H9 (cell line): ENCODE results near the gene ISYNA1. TPM values are rescaled to one million over a fixed set of nuclear protein-coding genes. Genes with fewer than 3 reads are reported as not detected.
A peak's percentile ranks its signal among the peaks of the same experiment; 100 is the strongest.

Source experiments
- DNase-seq: peaks from one replicate; pipeline ENCODE4 v3.0.0-alpha.2; 2017
- H2AFZ ChIP-seq: one replicate; pipeline ENCODE4 v1.6.1; 2013; ENCODE audit warnings: mild to moderate bottlenecking, low read length, control low read depth, moderate library complexity
- H2AK5ac ChIP-seq: 2 replicates; pipeline ENCODE4 v1.6.1; 2013; ENCODE audit warnings: low read length, control low read depth, mixed read lengths; ENCODE audit not compliant: insufficient read length
- H2BK120ac ChIP-seq: one replicate; pipeline ENCODE4 v1.6.1; 2013; ENCODE audit warnings: low read depth, mild to moderate bottlenecking, low read length, control low read depth, inconsistent platforms; ENCODE audit not compliant: poor library complexity, severe bottlenecking
- H2BK12ac ChIP-seq: 2 replicates; pipeline ENCODE4 v1.6.1; 2013; ENCODE audit warnings: low read length, control low read depth, mixed read lengths, low read depth; ENCODE audit not compliant: insufficient read length
- H2BK15ac ChIP-seq: 2 replicates; pipeline ENCODE4 v1.6.1; 2013; ENCODE audit warnings: low read depth, low read length, control low read depth
- H2BK20ac ChIP-seq: one replicate; pipeline ENCODE4 v1.6.1; 2013; ENCODE audit warnings: low read depth, mild to moderate bottlenecking, low read length, control low read depth, inconsistent platforms; ENCODE audit not compliant: poor library complexity, severe bottlenecking
- H2BK5ac ChIP-seq: 2 replicates; pipeline ENCODE4 v1.6.1; 2013; ENCODE audit warnings: low read length, control low read depth, mixed read lengths; ENCODE audit not compliant: insufficient read length
- H3K14ac ChIP-seq: 2 replicates; pipeline ENCODE4 v1.6.1; 2013; ENCODE audit warnings: low read length, control low read depth; ENCODE audit not compliant: insufficient read depth
- H3K18ac ChIP-seq: 2 replicates; pipeline ENCODE4 v1.6.1; 2013; ENCODE audit warnings: low read depth, mild to moderate bottlenecking, mixed read lengths, low read length, control low read depth; ENCODE audit not compliant: insufficient read length
- H3K23ac ChIP-seq: 2 replicates; pipeline ENCODE4 v1.6.1; 2013; ENCODE audit warnings: low read length, control low read depth, mixed read lengths, low read depth; ENCODE audit not compliant: insufficient read length
- H3K23me2 ChIP-seq: 2 replicates; pipeline ENCODE4 v1.6.1; 2013; ENCODE audit warnings: low read depth, mild to moderate bottlenecking, mixed read lengths, low read length, control low read depth; ENCODE audit not compliant: insufficient read length, poor library complexity, severe bottlenecking
- H3K27ac ChIP-seq: 2 replicates; pipeline ENCODE4 v1.5.1; 2013; ENCODE audit warnings: low read length, control low read depth, mixed read lengths, low read depth; ENCODE audit not compliant: insufficient read length
- H3K27me3 ChIP-seq: 2 replicates; pipeline ENCODE4 v1.6.1; 2013; ENCODE audit warnings: low read length, control low read depth, inconsistent platforms; ENCODE audit not compliant: insufficient read depth
- H3K4ac ChIP-seq: 2 replicates; pipeline ENCODE4 v1.6.1; 2013; ENCODE audit warnings: low read depth, mild to moderate bottlenecking, control low read depth, inconsistent platforms, low read length, moderate library complexity
- H3K4me1 ChIP-seq: 2 replicates; pipeline ENCODE4 v1.6.1; 2013; ENCODE audit warnings: low read length, control low read depth, inconsistent platforms; ENCODE audit not compliant: insufficient read depth
- H3K4me2 ChIP-seq: 2 replicates; pipeline ENCODE4 v1.6.1; 2013; ENCODE audit warnings: low read length, control low read depth, mixed read lengths; ENCODE audit not compliant: insufficient read length, insufficient read depth
- H3K56ac ChIP-seq: 2 replicates; pipeline ENCODE4 v1.6.1; 2013; ENCODE audit warnings: low read depth, mild to moderate bottlenecking, mixed read lengths, low read length, control low read depth; ENCODE audit not compliant: insufficient read length
- H3K79me1 ChIP-seq: 2 replicates; pipeline ENCODE4 v1.6.1; 2013; ENCODE audit warnings: low read depth, mild to moderate bottlenecking, moderate library complexity, low read length, control low read depth, inconsistent platforms; ENCODE audit not compliant: insufficient read depth, poor library complexity, severe bottlenecking
- H3K79me2 ChIP-seq: 2 replicates; pipeline ENCODE4 v1.6.1; 2013; ENCODE audit warnings: low read length, control low read depth, inconsistent platforms; ENCODE audit not compliant: insufficient read depth
- H3K9ac ChIP-seq: 2 replicates; pipeline ENCODE4 v1.6.1; 2013; ENCODE audit warnings: low read length, control low read depth, mixed read lengths; ENCODE audit not compliant: insufficient read length; ENCODE audit errors: extremely low read depth
- H3K9me3 ChIP-seq: one replicate; pipeline ENCODE4 v1.6.1; 2013; ENCODE audit warnings: low read depth, low read length, inconsistent platforms; ENCODE audit not compliant: control insufficient read depth
- H3T11ph ChIP-seq: one replicate; pipeline ENCODE4 v1.6.1; 2013; ENCODE audit warnings: mild to moderate bottlenecking, low read length, control low read depth, inconsistent platforms
- H4K20me1 ChIP-seq: one replicate; pipeline ENCODE4 v1.6.1; 2013; ENCODE audit not compliant: control insufficient read depth, insufficient read length, insufficient read depth
- H4K5ac ChIP-seq: 2 replicates; pipeline ENCODE4 v1.6.1; 2013; ENCODE audit warnings: low read depth, mild to moderate bottlenecking, mixed read lengths, low read length, control low read depth; ENCODE audit not compliant: insufficient read length
- H4K8ac ChIP-seq: replicated peaks from 2 replicates; pipeline ENCODE4 v1.6.1; 2013; ENCODE audit warnings: low read length, control low read depth, mixed read lengths, low read depth; ENCODE audit not compliant: insufficient read length
- H4K91ac ChIP-seq: 2 replicates; pipeline ENCODE4 v1.6.1; 2013; ENCODE audit warnings: low read depth, mild to moderate bottlenecking, moderate library complexity, mixed read lengths, low read length, control low read depth; ENCODE audit not compliant: insufficient read length
- H3K27ac Mint-ChIP-seq, 3 experiments: 2 replicates in 2 of 3; 3 replicates in 1 of 3; pipeline ENCODE4 v1.8.0; 2020 to 2021; ENCODE audit warnings: mixed read lengths in 3 of 3, mild to moderate bottlenecking in 1 of 3, moderate library complexity in 1 of 3
- H3K27me3 Mint-ChIP-seq: 2 replicates; pipeline ENCODE4 v1.8.0; 2021; ENCODE audit warnings: low read depth, mild to moderate bottlenecking, moderate library complexity, mixed read lengths
- H3K36me3 Mint-ChIP-seq, 3 experiments: 2 replicates in 2 of 3; 3 replicates in 1 of 3; pipeline ENCODE4 v1.8.0; 2020 to 2021; ENCODE audit warnings: low read depth in 3 of 3, mixed read lengths in 3 of 3; ENCODE audit not compliant: insufficient read depth in 1 of 3
- H3K4me1 Mint-ChIP-seq, 2 experiments: 2 replicates each; pipeline ENCODE4 v1.8.0; 2020; ENCODE audit warnings: mixed read lengths in 2 of 2
- H3K4me3 Mint-ChIP-seq, 2 experiments: 2 replicates in 1 of 2; 3 replicates in 1 of 2; pipeline ENCODE4 v1.8.0; 2020 to 2021; ENCODE audit warnings: mild to moderate bottlenecking in 2 of 2, mixed read lengths in 2 of 2, moderate library complexity in 1 of 2
- H3K9me3 Mint-ChIP-seq, 2 experiments: 2 replicates in 1 of 2; 3 replicates in 1 of 2; pipeline ENCODE4 v1.8.0; 2020; ENCODE audit warnings: mild to moderate bottlenecking in 2 of 2, mixed read lengths in 2 of 2, moderate library complexity in 1 of 2
- CTCF ChIP-seq: fragments of 200-600 bp; sonication (generic); conservative IDR thresholded peaks from 3 replicates; pipeline ENCODE4 v1.8.0; 2021; ENCODE audit warnings: antibody characterized with exemption, mild to moderate bottlenecking
- WGBS: extraction: QIAGEN DNeasy Blood & Tissue Kit; methylation state at CpG from one replicate; pipeline ENCODE4 v1.1.7; 2013; ENCODE audit warnings: missing lambda C conversion rate, low lambda C conversion rate, mixed read lengths; ENCODE audit not compliant: insufficient read length; ENCODE audit errors: extremely low coverage; 5-methylcytosine and 5-hydroxymethylcytosine counted together
- total RNA-seq: library from RNA; stranded (reverse); gene quantifications from 2 replicates; pipeline ENCODE4 v1.2.1, GENCODE V29; 2021

The ISYNA1 gene
- total RNA-seq, 1 experiment from 2014 or later: 241 TPM

GRCh38 chr19:18433015-18433691 is 4.8 kb downstream of the ISYNA1 start:
- Histone ChIP-seq H3K9ac (no peak overlapping the region), H4K8ac (no peak overlapping the region), H3K4ac (no peak overlapping the region), H2BK12ac (no peak overlapping the region), H3T11ph (no peak overlapping the region), H4K5ac (no peak overlapping the region), H3K14ac (peak overlapping the region; percentile 88), H3K18ac (peak overlapping the region; percentile 68), H3K23ac (no peak overlapping the region), H2AK5ac (no peak overlapping the region), H2BK120ac (peak overlapping the region; percentile 57), H4K91ac (no peak overlapping the region), H3K56ac (no peak overlapping the region), H2BK15ac (no peak overlapping the region), H3K27me3 (no peaks in the 10 kb centered on the region), H3K79me1 (no peaks in the 10 kb centered on the region), H2BK20ac (no peak overlapping the region), H2AFZ (no peak overlapping the region), H3K79me2 (no peaks in the 10 kb centered on the region), H3K23me2 (peaks cover 12% of the 10 kb centered on the region), H3K4me2 (peak overlapping the region; percentile 44), H3K9me3 (no peaks in the 10 kb centered on the region), H3K27ac (no peak overlapping the region), H2BK5ac (no peak overlapping the region), H4K20me1 (peaks cover 3% of the 10 kb centered on the region), H3K4me1 (no peaks in the 10 kb centered on the region; the same call in 1 of the 2 replicates)
- H3K36me3 Mint-ChIP-seq: peaks cover 2 to 21% (median 19%) of the 10 kb centered on the region in 3 experiments; a peak in 6 of 7 replicates
- H3K9me3 Mint-ChIP-seq: no peaks in the 10 kb centered on the region; a peak in 1 of 5 replicates
- H3K27ac Mint-ChIP-seq: no peak overlapping the region
- WGBS: no CpG with 5 or more reads among the region's 59 CpGs
- peak overlapping the region; percentile 58 to 71 for H3K4me3 Mint-ChIP-seq
- peak; percentile 63 for DNase-seq
- H3K27me3 Mint-ChIP-seq: peaks cover 2% of the 10 kb centered on the region
- H3K4me1 Mint-ChIP-seq: peaks cover 18 to 25% of the 10 kb centered on the region in 2 experiments
- no peak for TF ChIP-seq CTCF
